ENCODE results near the gene ICAM3.

ICAM3 gene

DNA sequence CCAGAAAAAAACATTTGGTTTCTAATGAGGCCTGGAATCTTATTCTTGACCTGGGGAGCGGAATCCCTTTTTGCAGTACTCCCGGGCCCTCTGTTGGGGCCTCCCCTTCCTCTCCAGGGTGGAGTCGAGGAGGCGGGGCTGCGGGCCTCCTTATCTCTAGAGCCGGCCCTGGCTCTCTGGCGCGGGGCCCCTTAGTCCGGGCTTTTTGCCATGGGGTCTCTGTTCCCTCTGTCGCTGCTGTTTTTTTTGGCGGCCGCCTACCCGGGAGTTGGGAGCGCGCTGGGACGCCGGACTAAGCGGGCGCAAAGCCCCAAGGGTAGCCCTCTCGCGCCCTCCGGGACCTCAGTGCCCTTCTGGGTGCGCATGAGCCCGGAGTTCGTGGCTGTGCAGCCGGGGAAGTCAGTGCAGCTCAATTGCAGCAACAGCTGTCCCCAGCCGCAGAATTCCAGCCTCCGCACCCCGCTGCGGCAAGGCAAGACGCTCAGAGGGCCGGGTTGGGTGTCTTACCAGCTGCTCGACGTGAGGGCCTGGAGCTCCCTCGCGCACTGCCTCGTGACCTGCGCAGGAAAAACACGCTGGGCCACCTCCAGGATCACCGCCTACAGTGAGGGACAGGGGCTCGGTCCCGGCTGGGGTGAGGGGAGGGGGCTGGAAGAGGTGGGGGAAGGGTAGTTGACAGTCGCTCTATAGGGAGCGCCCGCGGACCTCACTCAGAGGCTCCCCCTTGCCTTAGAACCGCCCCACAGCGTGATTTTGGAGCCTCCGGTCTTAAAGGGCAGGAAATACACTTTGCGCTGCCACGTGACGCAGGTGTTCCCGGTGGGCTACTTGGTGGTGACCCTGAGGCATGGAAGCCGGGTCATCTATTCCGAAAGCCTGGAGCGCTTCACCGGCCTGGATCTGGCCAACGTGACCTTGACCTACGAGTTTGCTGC, 52.4 kb downstream of the ICAM3 start, which contains the start of gene ICAM4:
ICAM4 (plus strand) TSS at position 153 of the 935 bp plus-strand sequence; CDS start at position 211, 58 bp downstream.
- no peak within 1 kb of the TSS for H3K4me3 ChIP-seq (ENCODE audit: low read length)
- DNase-seq (ENCODE audit: low read depth): no peak

GRCh38 chr19:10285393-10285792, 54.0 kb downstream of the ICAM3 start:
- DNase-seq (ENCODE audit: low read depth): no peak

More for the DNA sequence above, 52.4 kb downstream of the ICAM3 start, which contains the start of gene ICAM4:
- TF ChIP-seq CTCF (conservative IDR thresholded peaks at IDR 0.05; ENCODE audit: low read length): no peak

GRCh38 chr19:10284960-10285278, 54.5 kb downstream of the ICAM3 start:
- no peak for DNase-seq (ENCODE audit: low read depth)
- no peak for TF ChIP-seq CTCF (conservative IDR thresholded peaks at IDR 0.05; ENCODE audit: low read length)
- H3K4me3 ChIP-seq (ENCODE audit: low read length): no peak overlapping the region

More at GRCh38 chr19:10285393-10285792, 54.0 kb downstream of the ICAM3 start:
- no peak overlapping the region for H3K4me3 ChIP-seq (ENCODE audit: low read length)
- no peak for TF ChIP-seq CTCF (conservative IDR thresholded peaks at IDR 0.05; ENCODE audit: low read length)

DNA sequence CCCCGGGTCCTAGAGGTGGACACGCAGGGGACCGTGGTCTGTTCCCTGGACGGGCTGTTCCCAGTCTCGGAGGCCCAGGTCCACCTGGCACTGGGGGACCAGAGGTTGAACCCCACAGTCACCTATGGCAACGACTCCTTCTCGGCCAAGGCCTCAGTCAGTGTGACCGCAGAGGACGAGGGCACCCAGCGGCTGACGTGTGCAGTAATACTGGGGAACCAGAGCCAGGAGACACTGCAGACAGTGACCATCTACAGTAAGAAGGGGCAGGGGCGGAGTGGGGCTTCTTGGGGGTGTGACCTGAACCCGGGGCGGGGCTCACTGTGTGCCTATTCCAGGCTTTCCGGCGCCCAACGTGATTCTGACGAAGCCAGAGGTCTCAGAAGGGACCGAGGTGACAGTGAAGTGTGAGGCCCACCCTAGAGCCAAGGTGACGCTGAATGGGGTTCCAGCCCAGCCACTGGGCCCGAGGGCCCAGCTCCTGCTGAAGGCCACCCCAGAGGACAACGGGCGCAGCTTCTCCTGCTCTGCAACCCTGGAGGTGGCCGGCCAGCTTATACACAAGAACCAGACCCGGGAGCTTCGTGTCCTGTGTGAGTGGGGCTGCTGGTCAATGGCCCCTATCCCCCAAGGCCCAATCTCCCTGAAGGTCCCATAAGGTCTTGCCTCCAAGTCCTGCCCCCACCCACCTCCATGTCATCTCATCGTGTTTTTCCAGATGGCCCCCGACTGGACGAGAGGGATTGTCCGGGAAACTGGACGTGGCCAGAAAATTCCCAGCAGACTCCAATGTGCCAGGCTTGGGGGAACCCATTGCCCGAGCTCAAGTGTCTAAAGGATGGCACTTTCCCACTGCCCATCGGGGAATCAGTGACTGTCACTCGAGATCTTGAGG, 55.1 kb downstream of the ICAM3 start:
- no peak for DNase-seq (ENCODE audit: low read depth)
- TF ChIP-seq CTCF (conservative IDR thresholded peaks at IDR 0.05; ENCODE audit: low read length): no peak
- H3K4me3 ChIP-seq (ENCODE audit: low read length): no peak overlapping the region

Measured in AG10803 (cell line).